HS-27A (cell line): ENCODE results near the gene LTBP4.
"Not testable (repeated sequence)": the region's sequence is repeated elsewhere in the genome, so short reads cannot be mapped to it uniquely, and the experiment has no call there.

Experiments
- DNase-seq: peaks from one replicate; pipeline ENCODE4 v3.0.0-alpha.2; 2012; ENCODE audit warnings: low read depth, missing footprints

LTBP4 gene

GRCh38 chr19:40627486-40628279 lies 26.5 kb downstream of the LTBP4 start:
- no peak for DNase-seq

- DNase-seq = no peak
Observed at GRCh38 chr19:40629346-40629745, 28.2 kb downstream of the LTBP4 start.

- no peak for DNase-seq
Observed at GRCh38 chr19:40630571-40631160, 29.5 kb downstream of the LTBP4 start.

- DNase-seq = no peak
Observed at GRCh38 chr19:40632311-40633036, 31.3 kb downstream of the LTBP4 start.

GRCh38 chr19:40633207-40633606 lies 32.0 kb downstream of the LTBP4 start:
- peak; percentile 54 for DNase-seq

- no peak for DNase-seq
Observed at GRCh38 chr19:40638327-40638726, 37.2 kb downstream of the LTBP4 start.

- DNase-seq = no peak
Observed at GRCh38 chr19:40639638-40639982, 38.4 kb downstream of the LTBP4 start.

GRCh38 chr19:40640744-40641143 lies 39.6 kb downstream of the LTBP4 start:
- no peak for DNase-seq

- DNase-seq = no peak
Observed at GRCh38 chr19:40641281-40641680, 40.1 kb downstream of the LTBP4 start.

GRCh38 chr19:40642051-40642706 lies 41.0 kb downstream of the LTBP4 start:
- DNase-seq = no peak

GRCh38 chr19:40642757-40643305 lies 41.7 kb downstream of the LTBP4 start:
- DNase-seq = no peak

GRCh38 chr19:40646743-40647254 lies 45.6 kb downstream of the LTBP4 start:
- DNase-seq = no peak

- not testable (repeated sequence) for DNase-seq
Observed at GRCh38 chr19:40649903-40650675, 48.9 kb downstream of the LTBP4 start.

GRCh38 chr19:40650749-40651305 lies 49.7 kb downstream of the LTBP4 start:
- DNase-seq = no peak

GRCh38 chr19:40652303-40652702 lies 51.1 kb downstream of the LTBP4 start:
- not testable (repeated sequence) for DNase-seq

- not testable (repeated sequence) for DNase-seq
Observed at GRCh38 chr19:40655684-40656083, 54.5 kb downstream of the LTBP4 start.

GRCh38 chr19:40658031-40658430 lies 56.9 kb downstream of the LTBP4 start:
- DNase-seq = no peak

- DNase-seq = no peak
Observed at GRCh38 chr19:40659116-40659515, 57.9 kb downstream of the LTBP4 start.

- DNase-seq = no peak
Observed at GRCh38 chr19:40659566-40659965, 58.4 kb downstream of the LTBP4 start.

GRCh38 chr19:40661616-40662015 lies 60.4 kb downstream of the LTBP4 start:
- DNase-seq = no peak
